PC-9 (cell line): ENCODE results near the gene POU5F1. TPM values are rescaled to one million over a fixed set of nuclear protein-coding genes. Genes with fewer than 3 reads are reported as not detected.

Experiments used
- BruUV-seq: library from RNA; stranded (reverse); fragments of 400-500 nt; replicated peaks from 2 replicates; lab custom pipeline; 2021; lab: Mats Ljungman, UMichigan
- CTCF ChIA-PET: fragments of 300-600 bp; sonication (Branson Sonifier 250); formaldehyde crosslinking; loops from one replicate; lab custom pipeline; 2022; ENCODE audit warnings: antibody characterized with exemption; lab: Charles Lee
- POLR2A ChIA-PET: fragments of 300-600 bp; sonication (Branson Sonifier 250); formaldehyde crosslinking; loops from one replicate; lab custom pipeline; 2022; ENCODE audit warnings: antibody characterized with exemption; ENCODE audit not compliant: unreplicated experiment; lab: Charles Lee
- DNase-seq, 2 experiments: peaks; one replicate each; pipeline versions ENCODE4 v3.0.0 to v3.0.0-alpha.2; 2015 to 2022; ENCODE audit warnings: mixed read lengths in 1 of 2
- H2AFZ ChIP-seq: fragments of 200-600 bp; sonication (generic); 2 replicates; pipeline ENCODE4 v1.8.1; 2017; ENCODE audit warnings: antibody characterized with exemption
- H3F3A ChIP-seq: fragments of 200-600 bp; sonication (generic); 2 replicates; pipeline ENCODE4 v1.8.1; 2017; ENCODE audit warnings: antibody characterized with exemption, mild to moderate bottlenecking, low read depth; ENCODE audit not compliant: insufficient read depth
- H3K27ac ChIP-seq: fragments of 200-600 bp; sonication (generic); 2 replicates; pipeline ENCODE4 v1.6.1; 2016; ENCODE audit warnings: mixed run types
- H3K27me3 ChIP-seq: fragments of 200-600 bp; sonication (generic); 2 replicates; pipeline ENCODE4 v1.6.1; 2016; ENCODE audit warnings: low read depth, mixed run types; ENCODE audit not compliant: insufficient read depth
- H3K36me3 ChIP-seq: fragments of 200-600 bp; sonication (generic); 2 replicates; pipeline ENCODE4 v1.6.1; 2016; ENCODE audit warnings: low read depth, mixed run types
- H3K4me1 ChIP-seq: fragments of 200-600 bp; sonication (generic); replicated peaks from 2 replicates; pipeline ENCODE4 v1.6.1; 2016; ENCODE audit warnings: mixed run types; ENCODE audit not compliant: insufficient read depth
- H3K4me2 ChIP-seq: fragments of 200-600 bp; sonication (generic); 2 replicates; pipeline ENCODE4 v1.6.1; 2017; ENCODE audit warnings: mixed run types
- H3K4me3 ChIP-seq: fragments of 200-600 bp; sonication (generic); 2 replicates; pipeline ENCODE4 v1.6.1; 2016; ENCODE audit warnings: mixed run types
- H3K79me2 ChIP-seq: fragments of 200-600 bp; sonication (generic); 2 replicates; pipeline ENCODE4 v1.6.1; 2017; ENCODE audit warnings: low read depth, mixed run types
- H3K9me2 ChIP-seq: fragments of 200-600 bp; sonication (generic); 2 replicates; pipeline ENCODE4 v1.8.1; 2017; ENCODE audit warnings: mild to moderate bottlenecking; ENCODE audit not compliant: insufficient read depth
- H3K9me3 ChIP-seq: fragments of 200-600 bp; sonication (generic); 2 replicates; pipeline ENCODE4 v1.8.1; 2016; ENCODE audit warnings: low read depth; ENCODE audit not compliant: insufficient read depth
- H4K20me1 ChIP-seq: fragments of 200-600 bp; sonication (generic); 2 replicates; pipeline ENCODE4 v1.8.1; 2017; ENCODE audit not compliant: insufficient read depth
- EZH2 ChIP-seq: fragments of 200-600 bp; sonication (generic); IDR thresholded peaks from 2 replicates; pipeline ENCODE4 v1.8.0; 2017; ENCODE audit warnings: antibody characterized with exemption, low read depth
- intact Hi-C: fragments of 100-400 bp; cut with micrococcal nuclease; formaldehyde crosslinking; loops from one replicate; pipeline ENCODE4 v1.10.0; 2022; ENCODE audit not compliant: unreplicated experiment
- total RNA-seq: library from RNA; stranded (reverse); gene quantifications from 2 replicates; pipeline ENCODE4 v1.2.3, GENCODE V29; 2021
- TF ChIP-seq, protein P1 (sequence below): fragments of 200-600 bp; sonication (generic); conservative IDR thresholded peaks from 2 replicates; pipeline ENCODE4 v1.6.1; 2017; ENCODE audit warnings: mixed run types, antibody characterized with exemption, mild to moderate bottlenecking, moderate library complexity

The POU5F1 gene
- total RNA-seq, 1 experiment from 2014 or later: 1.4 TPM

GRCh38 chr6:31115941-31116560 is 54.4 kb downstream of the POU5F1 start:
- TF ChIP-seq, protein P1, sequence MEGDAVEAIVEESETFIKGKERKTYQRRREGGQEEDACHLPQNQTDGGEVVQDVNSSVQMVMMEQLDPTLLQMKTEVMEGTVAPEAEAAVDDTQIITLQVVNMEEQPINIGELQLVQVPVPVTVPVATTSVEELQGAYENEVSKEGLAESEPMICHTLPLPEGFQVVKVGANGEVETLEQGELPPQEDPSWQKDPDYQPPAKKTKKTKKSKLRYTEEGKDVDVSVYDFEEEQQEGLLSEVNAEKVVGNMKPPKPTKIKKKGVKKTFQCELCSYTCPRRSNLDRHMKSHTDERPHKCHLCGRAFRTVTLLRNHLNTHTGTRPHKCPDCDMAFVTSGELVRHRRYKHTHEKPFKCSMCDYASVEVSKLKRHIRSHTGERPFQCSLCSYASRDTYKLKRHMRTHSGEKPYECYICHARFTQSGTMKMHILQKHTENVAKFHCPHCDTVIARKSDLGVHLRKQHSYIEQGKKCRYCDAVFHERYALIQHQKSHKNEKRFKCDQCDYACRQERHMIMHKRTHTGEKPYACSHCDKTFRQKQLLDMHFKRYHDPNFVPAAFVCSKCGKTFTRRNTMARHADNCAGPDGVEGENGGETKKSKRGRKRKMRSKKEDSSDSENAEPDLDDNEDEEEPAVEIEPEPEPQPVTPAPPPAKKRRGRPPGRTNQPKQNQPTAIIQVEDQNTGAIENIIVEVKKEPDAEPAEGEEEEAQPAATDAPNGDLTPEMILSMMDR: no peak
- ChIA-PET CTCF (interaction anchor here (0.6 to 3.3 kb wide), 7 partner anchors 10 to 385 kb away, joined by 3 to 45 read pairs (median 4); no protein-coding TSS in a partner anchor), POLR2A (interaction anchor here (0.6 to 0.7 kb wide), 3 partner anchors 15 to 73 kb away, joined by 3 to 4 read pairs (median 4); no protein-coding TSS in a partner anchor)
- Histone ChIP-seq H3K79me2 (peaks cover 13% of the 10 kb centered on the region), H3K27me3 (no peaks in the 10 kb centered on the region), H3F3A (peaks cover 11% of the 10 kb centered on the region), H3K9me2 (no peaks in the 10 kb centered on the region), H3K9me3 (no peaks in the 10 kb centered on the region), H2AFZ (no peak overlapping the region), H3K4me1 (peaks cover 43% of the 10 kb centered on the region), H3K4me2 (peak overlapping the region; percentile 86), H3K36me3 (no peaks in the 10 kb centered on the region), H3K27ac (peak overlapping the region; percentile 95), H3K4me3 (peak overlapping the region; percentile 58; the same call in 1 of the 2 replicates), H4K20me1 (no peaks in the 10 kb centered on the region)
- intact Hi-C loops: no loop called here
- BruUV-seq: TSS peak; percentile 26
- DNase-seq: no peak

DNA sequence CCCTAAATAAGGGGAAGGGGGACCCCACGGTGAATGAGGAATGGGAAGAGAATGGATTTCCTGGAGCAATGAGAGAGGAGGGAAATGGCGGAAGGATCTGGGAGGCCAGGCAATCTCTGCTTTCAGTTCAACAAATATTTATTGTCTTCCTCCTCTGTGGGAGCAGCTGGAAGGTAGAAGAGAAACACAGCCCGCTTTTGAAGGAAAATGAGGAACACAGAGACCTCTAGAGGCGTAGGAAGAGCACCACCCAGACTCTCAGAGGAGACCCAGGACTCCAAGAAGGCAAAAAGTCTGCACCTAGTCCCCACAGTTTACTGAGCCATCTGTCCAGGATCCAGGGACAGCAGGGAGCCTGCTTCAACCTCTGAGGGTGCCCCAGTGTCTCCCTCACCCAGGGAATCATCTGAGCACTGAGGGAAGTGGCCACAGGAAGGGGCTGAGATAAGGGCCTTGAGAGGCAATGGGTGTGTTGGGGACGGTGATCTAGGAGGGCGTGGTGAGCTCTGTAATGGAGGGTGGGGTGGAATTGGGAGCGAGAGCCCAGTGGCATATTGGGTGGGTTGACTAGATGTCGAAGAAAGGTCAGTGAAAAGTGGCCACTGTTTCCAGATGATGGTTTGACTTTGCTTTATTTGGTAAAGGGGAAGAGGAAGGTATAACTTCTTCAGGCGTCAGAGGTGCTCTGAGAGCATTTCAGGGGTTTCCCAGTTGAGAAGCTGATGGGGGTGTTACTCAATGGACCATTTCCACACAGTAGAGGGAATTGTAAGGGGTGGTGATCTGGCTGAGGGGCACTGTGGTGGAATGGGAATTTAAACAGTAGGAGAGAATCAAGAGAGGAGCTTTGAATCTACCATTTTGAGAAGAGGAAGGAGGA is 55.3 kb downstream of the POU5F1 start:
- Histone ChIP-seq H3K79me2 (peaks cover 13% of the 10 kb centered on the region), H3K27me3 (no peaks in the 10 kb centered on the region), H3K9me3 (no peaks in the 10 kb centered on the region), H2AFZ (peak overlapping the region; percentile 67), H3K27ac (peak overlapping the region; percentile 95), H3K4me1 (peaks cover 43% of the 10 kb centered on the region), H3K4me2 (peak overlapping the region; percentile 86), H3F3A (peaks cover 11% of the 10 kb centered on the region), H3K4me3 (peak overlapping the region; percentile 58), H3K36me3 (no peaks in the 10 kb centered on the region), H3K9me2 (no peaks in the 10 kb centered on the region), H4K20me1 (no peaks in the 10 kb centered on the region)
- DNase-seq: peak; percentile 56 to 76
- no peak for TF ChIP-seq EZH2
- TF ChIP-seq, protein P1: peak; percentile 55; the same call in 1 of the 2 replicates
- intact Hi-C loops: loop anchor here (1.0 kb wide), 1 partner anchor 28 kb away; no protein-coding TSS in a partner anchor
- ChIA-PET POLR2A (interaction anchor here (0.5 to 1.0 kb wide), 11 partner anchors 14 to 606 kb away, joined by 3 to 19 read pairs (median 6); no protein-coding TSS in a partner anchor), CTCF (interaction anchor here (0.6 to 3.3 kb wide), 16 partner anchors 9 to 459 kb away, joined by 3 to 45 read pairs (median 4); partner anchors contain the start of gene VARS2)
- BruUV-seq: no TSS peak

DNA sequence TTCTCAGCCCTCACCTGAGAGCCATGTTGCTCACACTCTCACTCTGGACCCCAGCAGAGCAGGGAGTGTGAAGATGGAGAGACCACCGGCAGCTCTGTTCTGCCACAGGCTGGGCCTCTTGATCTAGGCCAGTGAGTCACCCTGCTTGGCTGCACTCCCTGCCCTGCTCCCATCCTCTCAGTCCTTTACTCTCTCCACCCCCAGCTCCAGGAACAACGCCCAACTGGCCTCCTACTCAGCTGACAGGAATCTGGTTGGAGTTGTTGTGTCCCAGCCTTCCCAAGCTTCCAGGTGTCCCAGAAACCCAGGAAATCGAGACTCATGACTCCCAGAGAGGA is 56.0 kb downstream of the POU5F1 start, which contains the start of gene PSORS1C1:
Gene PSORS1C1 (plus strand): TSS at position 260 of the 338 bp plus-strand sequence. CDS start 14,833 bp downstream, outside the sequence.
- intact Hi-C loops: loop anchor here (1.0 kb wide), 1 partner anchor 27 kb away; no protein-coding TSS in a partner anchor
- H3F3A ChIP-seq: peaks cover 11% of the 10 kb centered on the region
- POLR2A ChIA-PET: interaction anchor here (0.5 to 1.0 kb wide), 8 partner anchors 22 to 605 kb away, joined by 4 to 19 read pairs (median 6); no protein-coding TSS in a partner anchor

More for the DNA sequence above, 56.0 kb downstream of the POU5F1 start, which contains the start of gene PSORS1C1:
- BruUV-seq: TSS peak; percentile 61
- CTCF ChIA-PET: interaction anchor here (0.6 to 3.3 kb wide), 10 partner anchors 10 to 294 kb away, joined by 3 to 45 read pairs (median 4); partner anchors contain the start of gene VARS2
- H3K9me3 ChIP-seq: no peaks in the 10 kb centered on the region
- DNase-seq: peak; percentile 90
- TF ChIP-seq EZH2: no peak
- TF ChIP-seq, protein P1: no peak
- peak within 1 kb of the TSS; percentile 67 for H2AFZ ChIP-seq
- H3K4me3 ChIP-seq: peak within 1 kb of the TSS; percentile 58
- no peaks in the 10 kb centered on the region for H3K27me3 ChIP-seq
- H3K4me1 ChIP-seq: peaks cover 43% of the 10 kb centered on the region
- H3K27ac ChIP-seq: peak within 1 kb of the TSS; percentile 95
- H4K20me1 ChIP-seq: no peaks in the 10 kb centered on the region
- no peaks in the 10 kb centered on the region for H3K9me2 ChIP-seq
- peak within 1 kb of the TSS; percentile 86 for H3K4me2 ChIP-seq
- H3K36me3 ChIP-seq: no peaks in the 10 kb centered on the region
- H3K79me2 ChIP-seq: peaks cover 13% of the 10 kb centered on the region
